Measurements from ENCODE around the gene ARHGEF28.

ARHGEF28 gene

GRCh38 chr5:73655521-73656160 lies 29.6 kb downstream of the ARHGEF28 start:
- H3K27me3 ChIP-seq (ENCODE audit: insufficient read depth, low read length, poor library complexity, severe bottlenecking): no peaks in the 10 kb centered on the region
- no peak overlapping the region for H3K4me3 ChIP-seq (ENCODE audit: low read length, poor library complexity, severe bottlenecking)
- H3K4me2 ChIP-seq (ENCODE audit: low read depth, low read length, poor library complexity, severe bottlenecking): no peak overlapping the region
- H3F3A ChIP-seq (ENCODE audit: low read depth): no peaks in the 10 kb centered on the region
- no peak overlapping the region for H3K9ac ChIP-seq (ENCODE audit: low read depth, low read length, poor library complexity, severe bottlenecking)
- no peak for TF ChIP-seq EZH2phosphoT487 (IDR thresholded peaks at IDR 0.05; ENCODE audit: borderline replicate concordance)
- H2AFZ ChIP-seq (ENCODE audit: low read length): 0 out of 2 replicates have a peak overlapping the region, but pooled peaks have one; percentile 40
- H3K4me1 ChIP-seq (ENCODE audit: insufficient read depth, low read length, poor library complexity, severe bottlenecking): no peaks in the 10 kb centered on the region
- H4K20me1 ChIP-seq (ENCODE audit: insufficient read depth, low read length, poor library complexity, severe bottlenecking): no peaks in the 10 kb centered on the region
- H3K79me2 ChIP-seq (ENCODE audit: insufficient read depth, low read length): no peaks in the 10 kb centered on the region
- no peaks in the 10 kb centered on the region for H3K36me3 ChIP-seq (ENCODE audit: insufficient read depth, low read length)
- no peaks in the 10 kb centered on the region for H3K9me2 ChIP-seq (replicated peaks; ENCODE audit: low read depth, low read length)
- H3K9me3 ChIP-seq (ENCODE audit: insufficient read depth, low read depth, low read length): no peaks in the 10 kb centered on the region

GRCh38 chr5:73661753-73662152 lies 35.8 kb downstream of the ARHGEF28 start:
- TF ChIP-seq CTCF (conservative IDR thresholded peaks at IDR 0.05; ENCODE audit: low read length) (no peak), EZH2phosphoT487 (IDR thresholded peaks at IDR 0.05; ENCODE audit: borderline replicate concordance) (no peak)
- Histone ChIP-seq H3K27me3 (ENCODE audit: insufficient read depth, low read length, poor library complexity, severe bottlenecking) (no peaks in the 10 kb centered on the region), H3K9me2 (replicated peaks; ENCODE audit: low read depth, low read length) (no peaks in the 10 kb centered on the region), H3K4me2 (ENCODE audit: low read depth, low read length, poor library complexity, severe bottlenecking) (no peak overlapping the region), H3K9me3 (ENCODE audit: insufficient read depth, low read depth, low read length) (no peaks in the 10 kb centered on the region), H3F3A (ENCODE audit: low read depth) (no peaks in the 10 kb centered on the region), H4K20me1 (ENCODE audit: insufficient read depth, low read length, poor library complexity, severe bottlenecking) (no peaks in the 10 kb centered on the region), H3K4me3 (ENCODE audit: low read length, poor library complexity, severe bottlenecking) (no peak overlapping the region), H3K79me2 (ENCODE audit: insufficient read depth, low read length) (no peaks in the 10 kb centered on the region), H2AFZ (ENCODE audit: low read length) (no peak overlapping the region), H3K36me3 (ENCODE audit: insufficient read depth, low read length) (no peaks in the 10 kb centered on the region), H3K9ac (ENCODE audit: low read depth, low read length, poor library complexity, severe bottlenecking) (no peak overlapping the region), H3K4me1 (ENCODE audit: insufficient read depth, low read length, poor library complexity, severe bottlenecking) (no peaks in the 10 kb centered on the region)

DNA sequence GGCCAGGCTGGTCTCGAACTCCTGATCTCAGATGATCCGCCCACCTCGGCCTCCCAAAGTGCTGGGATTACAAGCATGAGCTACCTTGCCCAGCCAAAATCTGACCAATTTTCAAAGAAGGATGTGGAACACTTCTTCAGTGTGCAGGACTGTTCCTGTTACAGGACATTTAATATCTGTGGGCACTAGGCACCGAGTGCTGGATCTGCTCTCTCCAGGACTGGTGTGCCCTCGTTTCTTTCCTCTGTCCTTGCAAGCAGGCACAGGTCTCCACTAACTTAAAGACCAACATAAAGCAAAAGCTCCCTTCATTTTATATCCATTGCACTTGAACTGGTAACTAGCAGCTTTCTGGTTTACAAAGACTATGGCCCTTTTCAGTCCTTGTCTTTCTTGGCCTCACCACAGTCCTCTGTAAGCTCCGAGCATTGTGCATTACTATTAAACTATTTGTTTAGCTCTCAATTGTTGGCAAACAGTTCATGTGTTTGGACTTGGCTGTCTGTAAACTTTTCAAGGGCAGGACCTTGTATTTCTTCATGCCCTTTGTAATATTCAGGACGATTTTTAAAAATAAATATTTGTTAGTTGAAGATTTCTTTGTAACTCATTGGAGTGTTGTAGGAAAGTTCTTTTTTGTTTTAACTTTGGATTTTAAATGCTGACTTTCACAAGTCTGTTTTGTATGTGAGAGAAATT lies 37.3 kb downstream of the ARHGEF28 start:
- Histone ChIP-seq H4K20me1 (ENCODE audit: insufficient read depth, low read length, poor library complexity, severe bottlenecking) (no peaks in the 10 kb centered on the region), H3K4me3 (ENCODE audit: low read length, poor library complexity, severe bottlenecking) (no peak overlapping the region), H3K36me3 (ENCODE audit: insufficient read depth, low read length) (no peaks in the 10 kb centered on the region), H3K9ac (ENCODE audit: low read depth, low read length, poor library complexity, severe bottlenecking) (no peak overlapping the region), H3K79me2 (ENCODE audit: insufficient read depth, low read length) (no peaks in the 10 kb centered on the region), H3K9me3 (ENCODE audit: insufficient read depth, low read depth, low read length) (no peaks in the 10 kb centered on the region), H3K27me3 (ENCODE audit: insufficient read depth, low read length, poor library complexity, severe bottlenecking) (no peaks in the 10 kb centered on the region), H3K4me2 (ENCODE audit: low read depth, low read length, poor library complexity, severe bottlenecking) (no peak overlapping the region), H2AFZ (ENCODE audit: low read length) (no peak overlapping the region), H3K9me2 (replicated peaks; ENCODE audit: low read depth, low read length) (no peaks in the 10 kb centered on the region), H3F3A (ENCODE audit: low read depth) (no peaks in the 10 kb centered on the region), H3K4me1 (ENCODE audit: insufficient read depth, low read length, poor library complexity, severe bottlenecking) (no peaks in the 10 kb centered on the region)
- TF ChIP-seq CTCF (conservative IDR thresholded peaks at IDR 0.05; ENCODE audit: low read length) (no peak), EZH2phosphoT487 (IDR thresholded peaks at IDR 0.05; ENCODE audit: borderline replicate concordance) (no peak)

All from Loucy (cell line).